ENCODE results near the gene SPNS1.
A peak's percentile ranks its signal among the peaks of the same experiment; 100 is the strongest.
"Not testable (repeated sequence)": the region's sequence is repeated elsewhere in the genome, so short reads cannot be mapped to it uniquely, and the experiment has no call there.

The SPNS1 gene

DNA sequence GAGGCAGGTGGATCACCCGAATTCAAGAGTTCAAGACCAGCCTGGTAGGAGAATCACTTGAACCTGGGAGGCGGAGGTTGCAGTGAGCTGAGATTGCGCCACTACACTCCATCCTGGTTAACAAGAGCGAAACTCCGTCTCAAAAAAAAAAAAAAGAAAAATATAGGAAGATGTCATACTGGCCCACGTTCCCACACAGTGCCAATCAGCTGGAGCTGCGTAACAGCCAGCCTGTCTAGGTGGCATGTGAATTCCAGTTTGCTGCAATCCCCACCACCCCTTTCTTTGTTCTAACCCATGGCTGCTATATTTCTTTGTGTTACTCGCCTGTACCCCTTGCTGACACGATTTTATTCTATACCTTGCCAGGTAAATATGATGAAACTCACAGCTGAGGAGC is 16.4 kb upstream of the SPNS1 start:
- DNase-seq (ENCODE audit: low read depth): no peak

- no peak for DNase-seq (ENCODE audit: low read depth)
Observed at GRCh38 chr16:28958836-28959235, 15.7 kb upstream of the SPNS1 start.

DNA sequence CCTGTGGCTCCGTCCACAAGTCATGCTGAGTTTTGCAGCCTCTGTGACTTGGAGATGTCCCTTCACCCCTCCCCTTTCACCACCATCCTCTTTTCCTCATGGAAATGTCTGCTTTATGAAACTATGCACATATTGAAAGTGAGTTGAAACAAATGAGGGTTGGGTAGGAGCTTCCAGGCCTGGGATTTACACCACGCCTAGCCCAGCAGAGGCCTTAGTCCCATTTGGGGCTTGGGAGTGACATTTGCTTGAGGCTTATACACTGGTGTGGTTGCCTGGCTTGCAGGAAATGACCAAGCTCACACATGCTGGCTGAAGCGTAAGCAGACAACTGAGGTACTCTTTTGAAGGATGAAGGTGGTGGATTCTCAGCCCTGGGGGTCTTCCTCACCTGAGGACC is 10.5 kb upstream of the SPNS1 start:
- no peak for DNase-seq (ENCODE audit: low read depth)

- DNase-seq (ENCODE audit: low read depth): no peak
Observed at GRCh38 chr16:28964496-28964895, 10.1 kb upstream of the SPNS1 start.

DNA sequence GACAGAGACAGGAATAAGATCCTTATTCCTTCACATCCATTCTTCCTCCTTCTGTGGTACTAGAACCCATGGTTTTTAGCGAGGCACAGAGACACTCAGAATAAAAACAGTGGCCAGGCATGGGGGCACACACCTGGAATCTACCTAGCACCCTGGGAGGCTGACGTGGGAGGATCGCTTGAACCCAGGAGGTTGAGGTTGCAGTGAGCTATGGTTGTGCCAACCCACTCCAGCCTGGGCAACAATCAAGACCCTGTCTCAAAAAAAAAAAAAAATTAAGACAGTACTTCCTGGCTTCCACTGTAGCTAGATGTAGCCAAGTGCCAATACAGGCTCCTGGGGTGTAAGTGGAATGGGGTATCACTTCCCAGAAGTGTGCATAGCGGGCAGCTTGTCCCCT is 7.4 kb upstream of the SPNS1 start:
- no peak for DNase-seq (ENCODE audit: low read depth)

- not testable (repeated sequence) for DNase-seq (ENCODE audit: low read depth)
Observed at GRCh38 chr16:28969696-28970095, 4.9 kb upstream of the SPNS1 start.

DNA sequence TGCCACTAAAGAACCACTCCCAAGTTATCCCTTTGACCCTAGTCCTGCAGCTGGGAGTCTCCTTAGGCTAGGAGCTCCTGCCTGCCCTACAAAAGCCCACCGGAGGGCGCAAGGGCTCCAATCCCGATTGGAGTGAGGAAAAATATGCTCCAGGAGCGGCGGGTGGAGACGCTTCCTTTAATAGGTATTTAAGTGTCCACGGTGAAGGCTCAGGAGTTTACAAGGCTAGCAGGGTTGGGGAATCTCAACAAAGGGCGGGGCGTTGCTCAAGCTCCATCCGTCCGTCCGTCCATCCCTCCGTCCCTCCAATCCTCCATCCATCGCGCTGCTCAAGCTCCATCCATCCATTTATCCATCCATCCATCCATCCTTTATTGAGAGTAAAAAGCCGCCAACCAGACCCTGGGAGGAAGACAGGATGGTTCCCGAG is 556 bp upstream of the SPNS1 start:
- DNase-seq (ENCODE audit: low read depth): peak; percentile 11

GRCh38 chr16:28975158-28975599 is 601 bp downstream of the SPNS1 start:
- no peak for DNase-seq (ENCODE audit: low read depth)

DNA sequence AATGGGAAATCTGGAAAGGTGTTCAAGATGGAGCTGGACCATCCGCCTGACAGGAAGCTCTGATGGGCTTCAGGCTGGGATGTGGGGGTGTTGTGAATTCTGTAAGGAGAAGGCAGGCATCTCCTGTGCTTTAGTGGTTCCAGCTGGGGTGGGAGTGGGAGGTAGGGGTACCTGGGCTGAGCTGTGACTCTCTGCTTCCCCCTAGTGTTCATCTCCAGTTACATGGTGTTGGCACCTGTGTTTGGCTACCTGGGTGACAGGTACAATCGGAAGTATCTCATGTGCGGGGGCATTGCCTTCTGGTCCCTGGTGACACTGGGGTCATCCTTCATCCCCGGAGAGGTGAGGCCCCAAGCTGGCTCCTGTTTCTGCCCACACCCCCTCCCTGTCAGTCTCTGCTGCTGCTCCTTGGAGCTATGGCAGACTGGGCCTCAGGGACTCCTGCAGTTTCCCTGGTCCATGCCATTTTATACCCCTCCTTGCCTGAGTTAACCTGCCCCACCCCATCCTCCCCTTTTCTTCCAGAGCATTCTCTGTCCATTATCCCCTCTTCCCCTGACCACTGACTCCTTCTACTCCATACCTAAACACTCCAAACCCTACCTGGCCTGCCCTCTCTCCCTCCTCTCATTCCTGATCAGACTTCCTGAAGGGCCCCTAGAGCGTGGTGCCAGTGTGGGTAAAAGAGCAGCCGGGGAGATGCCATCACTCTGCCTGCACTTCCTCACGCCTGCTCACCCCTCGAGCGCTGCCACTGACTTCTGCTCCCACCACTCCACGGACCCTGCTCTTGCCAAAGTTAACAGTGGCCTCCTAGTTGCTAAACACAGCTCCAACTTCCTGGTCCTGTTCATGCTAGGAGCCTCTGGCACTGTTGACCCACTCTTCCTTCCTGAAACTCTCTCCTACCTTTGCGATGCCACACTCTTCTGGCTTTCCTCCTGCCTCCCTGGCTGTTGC is 3.4 kb downstream of the SPNS1 start:
- no peak for DNase-seq (ENCODE audit: low read depth)

- not testable (repeated sequence) for DNase-seq (ENCODE audit: low read depth)
Observed at GRCh38 chr16:28980330-28980729, 5.8 kb downstream of the SPNS1 start.

DNA sequence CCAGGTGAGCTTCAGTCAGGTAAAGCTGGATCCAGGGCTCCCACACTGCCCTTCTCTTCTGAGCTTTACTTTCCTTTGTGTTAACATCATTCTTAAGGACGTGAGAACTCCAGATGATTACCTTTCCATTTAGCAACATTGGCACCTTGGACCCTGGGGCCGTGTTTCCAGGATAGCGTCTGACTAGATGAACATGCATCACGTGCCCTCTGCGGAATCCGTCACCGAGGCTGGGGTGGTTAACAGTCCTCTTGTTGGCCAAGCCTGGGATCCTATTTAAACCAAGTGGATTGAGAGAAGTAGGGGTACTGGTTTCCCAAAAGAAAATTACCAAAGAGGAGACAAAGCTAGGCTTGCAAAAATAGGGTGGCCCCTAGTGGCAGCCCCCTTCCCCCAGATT is 6.4 kb downstream of the SPNS1 start:
- no peak for DNase-seq (ENCODE audit: low read depth)

- no peak for DNase-seq (ENCODE audit: low read depth)
Observed at GRCh38 chr16:28981517-28981916, 6.9 kb downstream of the SPNS1 start.

GRCh38 chr16:28982418-28982817 is 7.8 kb downstream of the SPNS1 start:
- no peak for DNase-seq (ENCODE audit: low read depth)

- no peak for DNase-seq (ENCODE audit: low read depth)
Observed at GRCh38 chr16:28982949-28983348, 8.4 kb downstream of the SPNS1 start.

DNA sequence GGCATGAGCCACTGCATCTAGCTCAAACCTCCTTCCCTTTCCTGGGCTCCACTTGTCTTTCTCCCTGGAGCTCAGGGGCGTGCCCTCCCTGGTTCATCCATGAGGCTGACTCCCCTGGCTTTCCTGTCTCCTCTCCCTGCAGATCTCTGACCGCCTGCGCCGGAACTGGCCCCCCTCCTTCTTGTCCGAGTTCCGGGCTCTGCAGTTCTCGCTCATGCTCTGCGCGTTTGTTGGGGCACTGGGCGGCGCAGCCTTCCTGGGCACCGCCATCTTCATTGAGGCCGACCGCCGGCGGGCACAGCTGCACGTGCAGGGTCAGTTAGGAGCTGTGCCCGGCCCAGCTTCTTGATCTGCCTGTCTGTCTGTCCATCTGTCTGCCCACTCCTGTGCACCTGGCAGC is 9.1 kb downstream of the SPNS1 start:
- no peak for DNase-seq (ENCODE audit: low read depth)

DNA sequence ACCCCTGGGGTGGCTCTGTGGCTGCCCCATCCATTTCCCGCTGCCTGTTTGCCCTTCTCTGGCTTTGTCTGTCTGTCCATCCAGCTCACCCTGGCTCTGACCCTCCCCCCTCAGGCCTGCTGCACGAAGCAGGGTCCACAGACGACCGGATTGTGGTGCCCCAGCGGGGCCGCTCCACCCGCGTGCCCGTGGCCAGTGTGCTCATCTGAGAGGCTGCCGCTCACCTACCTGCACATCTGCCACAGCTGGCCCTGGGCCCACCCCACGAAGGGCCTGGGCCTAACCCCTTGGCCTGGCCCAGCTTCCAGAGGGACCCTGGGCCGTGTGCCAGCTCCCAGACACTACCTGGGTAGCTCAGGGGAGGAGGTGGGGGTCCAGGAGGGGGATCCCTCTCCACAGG is 9.5 kb downstream of the SPNS1 start:
- DNase-seq (ENCODE audit: low read depth): no peak

GRCh38 chr16:28984619-28985135 is 10.1 kb downstream of the SPNS1 start, which contains the start of gene LAT:
LAT (plus strand) TSS chr16:28985052; CDS start chr16:28985418, 366 bp downstream.
- no peak for DNase-seq (ENCODE audit: low read depth)

DNA sequence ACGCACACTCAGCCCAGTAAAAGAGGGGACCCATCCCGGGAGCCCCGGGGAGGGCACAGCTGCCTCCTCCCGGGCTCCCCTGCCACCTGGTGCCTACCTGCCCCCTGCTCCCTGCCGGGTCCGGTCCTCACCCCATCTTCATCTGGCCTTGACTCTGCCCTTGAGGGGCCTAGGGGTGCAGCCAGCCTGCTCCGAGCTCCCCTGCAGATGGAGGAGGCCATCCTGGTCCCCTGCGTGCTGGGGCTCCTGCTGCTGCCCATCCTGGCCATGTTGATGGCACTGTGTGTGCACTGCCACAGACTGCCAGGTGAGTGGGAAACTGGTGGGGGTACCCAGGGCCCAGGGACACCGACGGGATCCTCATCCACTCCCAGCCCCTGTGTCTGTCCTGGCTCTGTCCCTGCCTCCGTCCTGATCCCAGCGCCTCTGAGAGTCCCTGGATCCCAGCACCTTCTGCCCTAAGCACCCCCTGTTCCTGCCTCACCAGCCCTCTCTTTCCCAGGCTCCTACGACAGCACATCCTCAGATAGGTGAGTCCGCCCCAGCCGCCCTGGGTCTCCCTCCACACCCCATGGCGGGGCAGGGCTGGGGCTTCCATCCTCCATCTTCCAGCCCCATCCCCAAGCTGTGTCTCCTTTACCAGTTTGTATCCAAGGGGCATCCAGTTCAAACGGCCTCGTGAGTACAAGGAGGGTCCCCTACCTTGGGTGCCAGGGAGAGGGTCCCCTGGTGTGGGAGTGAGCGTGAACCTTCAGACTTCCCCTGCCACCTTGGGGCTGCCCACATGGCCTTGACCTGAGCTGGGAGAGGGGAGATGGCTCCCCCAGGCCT is 10.8 kb downstream of the SPNS1 start:
- DNase-seq (ENCODE audit: low read depth): no peak

GRCh38 chr16:28986046-28986445 is 11.5 kb downstream of the SPNS1 start:
- DNase-seq (ENCODE audit: low read depth): no peak

DNA sequence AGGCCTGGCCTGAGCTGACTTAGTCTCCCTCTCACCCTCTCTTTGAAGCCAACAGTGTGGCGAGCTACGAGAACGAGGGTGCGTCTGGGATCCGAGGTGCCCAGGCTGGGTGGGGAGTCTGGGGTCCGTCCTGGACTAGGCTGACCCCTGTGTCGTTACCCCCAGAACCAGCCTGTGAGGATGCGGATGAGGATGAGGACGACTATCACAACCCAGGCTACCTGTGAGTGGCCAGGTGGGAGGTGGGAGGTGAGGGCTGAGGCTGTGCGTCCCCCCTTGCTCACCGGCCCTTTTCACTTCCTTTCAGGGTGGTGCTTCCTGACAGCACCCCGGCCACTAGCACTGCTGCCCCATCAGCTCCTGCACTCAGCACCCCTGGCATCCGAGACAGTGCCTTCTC is 11.9 kb downstream of the SPNS1 start:
- DNase-seq (ENCODE audit: low read depth): no peak

DNA sequence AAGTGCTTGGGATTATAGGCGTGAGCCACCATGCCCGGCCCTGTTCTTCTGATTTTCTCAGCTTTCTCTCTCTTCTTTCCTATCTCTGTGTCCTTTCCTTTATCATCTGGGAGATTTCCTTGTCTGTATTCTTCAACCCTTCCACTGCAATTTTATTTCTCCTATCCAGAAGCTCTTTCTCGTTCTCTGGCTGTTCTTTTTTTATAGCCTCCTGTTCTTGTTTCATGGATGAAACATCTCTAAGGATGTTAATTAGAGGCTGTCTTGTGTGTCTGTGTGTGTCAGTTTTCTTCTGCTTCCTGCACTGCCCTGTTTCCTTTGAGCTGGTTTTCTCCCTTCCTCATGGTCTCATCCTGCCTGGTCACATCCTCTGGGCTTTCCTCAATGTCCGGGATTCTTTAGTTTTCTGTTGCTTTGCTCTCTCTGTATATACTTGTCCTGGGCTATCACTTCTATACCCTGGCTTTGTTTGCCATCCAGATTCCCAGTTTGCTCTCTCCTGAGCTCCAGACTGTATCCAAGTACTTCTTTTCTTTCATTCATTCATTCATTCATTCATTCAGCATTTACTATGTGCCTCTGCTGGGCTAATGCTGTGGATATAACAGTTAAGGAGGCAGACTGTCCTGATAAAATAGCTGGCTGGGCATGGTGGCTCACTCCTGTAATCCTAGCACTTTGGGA is 12.7 kb downstream of the SPNS1 start:
- DNase-seq (ENCODE audit: low read depth): no peak

- no peak for DNase-seq (ENCODE audit: low read depth)
Observed at GRCh38 chr16:28989363-28989762, 14.8 kb downstream of the SPNS1 start.

All from non-pigmented ciliary epithelial cell (primary cell).